OCI-LY1 (cell line): ENCODE measurements around the gene ALOX5AP.

Source experiments
- H2AFZ ChIP-seq: fragments of 200-600 bp; sonication (generic), shearing (Covaris generic); 2 replicates; pipeline ENCODE4 v1.6.0; 2014; ENCODE audit warnings: antibody characterized with exemption, mild to moderate bottlenecking, low read length
- H3F3A ChIP-seq: fragments of 200-600 bp; sonication (generic), shearing (Covaris generic); 2 replicates; pipeline ENCODE4 v1.6.0; 2014; ENCODE audit warnings: mild to moderate bottlenecking, antibody characterized with exemption, low read length, moderate library complexity; ENCODE audit not compliant: insufficient read depth
- H3K27ac ChIP-seq: fragments of 200-600 bp; sonication (generic); 2 replicates; pipeline ENCODE4 v1.5.1; 2014; ENCODE audit warnings: low read length, mixed run types, mild to moderate bottlenecking, low read depth; ENCODE audit not compliant: poor library complexity, severe bottlenecking
- H3K27me3 ChIP-seq: fragments of 200-600 bp; sonication (generic); 2 replicates; pipeline ENCODE4 v1.6.0; 2014; ENCODE audit warnings: antibody characterized with exemption, mild to moderate bottlenecking, low read length, moderate library complexity; ENCODE audit not compliant: insufficient read depth
- H3K36me3 ChIP-seq: fragments of 200-600 bp; sonication (generic); 2 replicates; pipeline ENCODE4 v1.6.1; 2014; ENCODE audit warnings: mild to moderate bottlenecking, antibody characterized with exemption, low read length, moderate library complexity, mixed read lengths; ENCODE audit not compliant: insufficient read depth
- H3K4me1 ChIP-seq: fragments of 200-600 bp; sonication (generic); 2 replicates; pipeline ENCODE4 v1.5.1; 2014; ENCODE audit warnings: mild to moderate bottlenecking, low read length, moderate library complexity; ENCODE audit not compliant: insufficient read depth, severe bottlenecking
- H3K4me2 ChIP-seq: fragments of 200-600 bp; sonication (generic), shearing (Covaris generic); 2 replicates; pipeline ENCODE4 v1.6.1; 2014; ENCODE audit warnings: low read length
- H3K4me3 ChIP-seq: fragments of 200-600 bp; sonication (generic); 2 replicates; pipeline ENCODE4 v1.5.1; 2014; ENCODE audit warnings: low read length, low read depth, mild to moderate bottlenecking, mixed read lengths; ENCODE audit not compliant: poor library complexity, severe bottlenecking
- H3K79me2 ChIP-seq: fragments of 200-600 bp; shearing (Covaris generic); 2 replicates; pipeline ENCODE4 v1.6.1; 2016; ENCODE audit warnings: mixed run types, low read length, mixed read lengths; ENCODE audit not compliant: insufficient read depth
- H3K9ac ChIP-seq: fragments of 200-600 bp; sonication (generic), shearing (Covaris generic); 2 replicates; pipeline ENCODE4 v1.6.1; 2014; ENCODE audit warnings: mild to moderate bottlenecking, low read length, mixed read lengths
- H3K9me2 ChIP-seq: fragments of 200-600 bp; sonication (generic), shearing (Covaris generic); 2 replicates; pipeline ENCODE4 v1.6.1; 2014; ENCODE audit warnings: low read depth, mild to moderate bottlenecking, low read length, mixed read lengths
- H3K9me3 ChIP-seq: fragments of 200-600 bp; shearing (Covaris generic); 2 replicates; pipeline ENCODE4 v1.6.1; 2014; ENCODE audit warnings: low read length, mixed read lengths
- H4K20me1 ChIP-seq: fragments of 200-600 bp; sonication (generic), shearing (Covaris generic); 2 replicates; pipeline ENCODE4 v1.6.0; 2016; ENCODE audit warnings: mild to moderate bottlenecking, low read length; ENCODE audit not compliant: insufficient read depth
- CTCF ChIP-seq: fragments of 200-600 bp; sonication (generic), shearing (Covaris generic); IDR thresholded peaks from 2 replicates; pipeline ENCODE4 v1.5.1; 2017; ENCODE audit warnings: mild to moderate bottlenecking, antibody characterized with exemption, low read length, moderate library complexity, mixed read lengths
- EZH2 ChIP-seq: fragments of 200-600 bp; sonication (generic), shearing (Covaris generic); IDR thresholded peaks from 2 replicates; pipeline ENCODE4 v1.8.0; 2017; ENCODE audit warnings: borderline replicate concordance, mixed run types, mild to moderate bottlenecking, antibody characterized with exemption, low read length, moderate library complexity, mixed read lengths

The ALOX5AP gene

GRCh38 chr13:30796132-30796572, 60.8 kb downstream of the ALOX5AP start:
- Histone ChIP-seq H3K4me1 (no peaks in the 10 kb centered on the region), H4K20me1 (no peaks in the 10 kb centered on the region), H3K9me3 (no peaks in the 10 kb centered on the region), H3K4me2 (0 out of 2 replicates have a peak overlapping the region, but pooled peaks have one; percentile 3), H3K9ac (no peak overlapping the region), H3K36me3 (no peaks in the 10 kb centered on the region), H2AFZ (no peak overlapping the region), H3F3A (no peaks in the 10 kb centered on the region), H3K79me2 (no peaks in the 10 kb centered on the region), H3K4me3 (no peak overlapping the region), H3K27ac (no peak overlapping the region), H3K27me3 (0 out of 2 replicates have a peak, but pooled peaks cover 6% of the 10 kb centered on the region), H3K9me2 (no peaks in the 10 kb centered on the region)
- TF ChIP-seq CTCF (no peak), EZH2 (no peak)

DNA sequence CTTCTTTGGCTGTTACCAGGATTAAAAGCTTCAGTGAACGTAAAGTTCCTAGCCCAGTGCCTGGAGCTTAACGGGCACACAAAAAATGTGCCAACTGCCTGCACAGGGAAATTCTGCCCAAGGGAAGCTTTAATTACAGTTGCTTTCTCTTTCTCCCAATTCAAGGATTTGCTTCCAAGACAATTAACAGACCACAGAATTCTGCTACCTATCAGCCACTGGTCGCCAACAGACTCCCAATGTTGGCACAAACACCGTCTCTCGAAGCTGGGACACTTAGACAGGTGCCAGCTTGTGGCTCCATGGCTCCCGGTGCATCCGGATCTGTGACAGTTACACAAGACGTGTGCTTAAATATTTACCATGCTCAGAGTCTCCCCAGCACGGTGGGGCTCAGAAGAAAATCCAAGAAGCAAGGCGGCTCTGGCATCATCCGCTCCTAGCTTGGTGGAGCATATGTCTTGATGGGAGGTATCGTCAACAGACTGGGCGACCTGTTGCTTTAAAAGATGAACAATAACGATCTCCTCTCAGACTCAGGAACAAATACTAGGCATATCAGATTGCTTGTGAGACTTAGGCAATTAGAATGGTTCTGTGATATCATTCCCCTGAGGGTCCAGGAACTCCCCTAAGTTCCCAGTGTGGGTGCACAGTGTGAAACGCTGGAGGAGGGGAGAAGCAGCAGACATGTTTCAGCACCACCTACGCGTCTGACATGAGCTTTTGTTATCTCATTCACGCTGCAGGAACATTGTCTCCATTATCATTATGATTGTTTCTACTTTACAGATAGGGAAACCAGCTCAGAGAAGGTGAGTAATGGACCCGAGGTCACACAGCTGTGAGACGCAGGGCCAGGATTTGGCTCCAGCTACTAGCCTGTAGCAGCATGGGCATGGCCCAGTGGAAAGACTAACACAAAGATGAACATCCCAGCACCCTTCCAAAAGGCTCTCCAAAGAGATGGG, 61.6 kb downstream of the ALOX5AP start:
- Histone ChIP-seq H4K20me1 (no peaks in the 10 kb centered on the region), H3K27ac (no peak overlapping the region), H3K4me1 (no peaks in the 10 kb centered on the region), H2AFZ (no peak overlapping the region), H3K27me3 (0 out of 2 replicates have a peak, but pooled peaks cover 6% of the 10 kb centered on the region), H3K79me2 (no peaks in the 10 kb centered on the region), H3K9me3 (no peaks in the 10 kb centered on the region), H3F3A (no peaks in the 10 kb centered on the region), H3K9me2 (no peaks in the 10 kb centered on the region), H3K4me2 (no peak overlapping the region), H3K4me3 (no peak overlapping the region), H3K9ac (no peak overlapping the region), H3K36me3 (no peaks in the 10 kb centered on the region)
- TF ChIP-seq EZH2 (no peak), CTCF (no peak)

DNA sequence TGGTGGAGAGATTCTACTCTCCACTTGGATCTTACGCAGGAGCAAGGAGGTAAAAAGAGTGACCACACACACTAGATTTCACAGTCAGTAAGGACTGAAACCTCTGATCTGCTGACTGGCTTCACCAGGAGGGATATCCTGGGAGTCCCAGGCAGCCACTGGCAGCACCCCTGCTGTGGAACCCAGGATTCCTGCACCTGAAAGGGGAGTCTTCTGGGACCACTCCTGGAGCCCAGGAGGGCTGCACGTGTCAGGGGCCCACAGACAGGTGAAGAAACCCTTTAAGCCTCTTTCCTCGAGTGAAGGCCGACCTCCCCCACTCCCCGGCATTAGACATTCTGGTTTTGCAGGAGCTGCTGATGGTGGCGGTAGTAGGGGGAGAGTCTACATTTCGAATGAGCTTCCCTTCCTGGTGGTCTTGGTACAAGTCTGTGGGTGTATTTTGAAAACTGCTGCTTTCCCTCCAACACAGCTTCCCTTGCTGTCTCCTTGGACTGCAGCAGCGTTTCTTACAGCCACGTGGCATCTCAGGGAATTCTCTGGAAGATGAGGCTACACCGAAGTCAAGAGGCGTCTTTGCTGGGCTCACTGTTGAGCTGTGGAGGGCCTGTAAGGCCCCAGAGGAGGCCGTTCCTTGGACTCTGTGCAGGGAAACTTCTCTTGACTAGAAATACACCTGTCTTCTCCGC, 62.6 kb downstream of the ALOX5AP start:
- Histone ChIP-seq H3K9me2 (no peaks in the 10 kb centered on the region), H3K9me3 (no peaks in the 10 kb centered on the region), H2AFZ (no peak overlapping the region), H3K4me3 (no peak overlapping the region), H3F3A (no peaks in the 10 kb centered on the region), H3K27ac (no peak overlapping the region), H3K79me2 (no peaks in the 10 kb centered on the region), H3K9ac (no peak overlapping the region), H3K4me1 (peaks cover 4% of the 10 kb centered on the region), H4K20me1 (no peaks in the 10 kb centered on the region), H3K36me3 (no peaks in the 10 kb centered on the region), H3K4me2 (no peak overlapping the region), H3K27me3 (0 out of 2 replicates have a peak, but pooled peaks cover 6% of the 10 kb centered on the region)
- TF ChIP-seq CTCF (no peak), EZH2 (no peak)
